Sigmoid colon (tissue), 7 donors: ENCODE measurements around the gene RUNX1. TPM values are rescaled to one million over a fixed set of nuclear protein-coding genes. Genes with fewer than 3 reads are reported as not detected.

Experiments used
- DNase-seq: peaks from one replicate; pipeline ENCODE4 v3.0.0-alpha.2; 2019
- H3K27ac ChIP-seq, 4 donors: fragments of 200-600 bp; sonication (generic); one replicate each; pipeline ENCODE4 v1.5.1; 2016 to 2019; ENCODE audit warnings: mild to moderate bottlenecking in 1 of 4
- H3K27me3 ChIP-seq, 3 donors: fragments of 200-600 bp; sonication (generic); one replicate each; pipeline ENCODE4 v1.5.1; 2019; ENCODE audit warnings: mild to moderate bottlenecking in 1 of 3
- H3K36me3 ChIP-seq, 4 donors: fragments of 200-600 bp; sonication (generic); one replicate each; pipeline ENCODE4 v1.5.1; 2016 to 2019
- H3K4me1 ChIP-seq, 4 donors: fragments of 200-600 bp; sonication (generic); one replicate each; pipeline ENCODE4 v1.5.1; 2017 to 2019
- H3K4me3 ChIP-seq, 4 donors: fragments of 200-600 bp; sonication (generic); one replicate each; pipeline ENCODE4 v1.5.1; 2017 to 2019; ENCODE audit warnings: mild to moderate bottlenecking in 2 of 4, moderate library complexity in 1 of 4
- H3K9me3 ChIP-seq, 4 donors: fragments of 200-600 bp in 3 of 4; sonication (generic) in 3 of 4; one replicate each; pipeline versions ENCODE4 v1.5.1 to v1.6.1; 2013 to 2019
- EP300 ChIP-seq, 4 donors: sonication (generic); formaldehyde crosslinking; IDR thresholded peaks; one replicate each; pipeline ENCODE4 v1.6.1; 2017; ENCODE audit warnings: antibody characterized with exemption in 4 of 4
- POLR2A ChIP-seq, 2 donors: fragments of 450-650 bp; IDR thresholded peaks; one replicate each; pipeline ENCODE4 v1.6.1; 2016; ENCODE audit warnings: antibody characterized with exemption in 2 of 2, mild to moderate bottlenecking in 2 of 2, moderate library complexity in 2 of 2
- POLR2AphosphoS5 ChIP-seq, 4 donors: sonication (generic); formaldehyde crosslinking; IDR thresholded peaks; one replicate each; pipeline ENCODE4 v1.6.1; 2017; ENCODE audit warnings: antibody characterized with exemption in 4 of 4
- WGBS, 2 donors: extraction: QIAGEN DNeasy Blood & Tissue Kit; methylation state at CpG; one replicate each; pipeline ENCODE4 v1.1.7; 2013; 5-methylcytosine and 5-hydroxymethylcytosine counted together
- intact Hi-C: fragments of 100-400 bp; cut with DNase I; formaldehyde crosslinking; loops from one replicate; pipeline ENCODE4 v1.15.1; 2023
- polyA plus RNA-seq, 3 donors: library from polyadenylated mRNA; stranded (reverse); fragments of 200-250 nt; gene quantifications; one replicate each; pipeline ENCODE4 v1.2.3, GENCODE V29; 2013
- total RNA-seq, 4 donors: library from RNA; depleted of rRNA; stranded (reverse); fragments of >200 nt; gene quantifications; one replicate each; pipeline ENCODE4 v1.1.0, GENCODE V29; 2016
- TF ChIP-seq, protein P1 (sequence below), 4 experiments: fragments of 450-650 bp in 3 of 4; fragments of 200-600 bp in 1 of 4; IDR thresholded peaks; one replicate each; pipeline ENCODE4 v1.5.1; 2016 to 2019; ENCODE audit warnings: antibody characterized with exemption in 4 of 4, mild to moderate bottlenecking in 3 of 4, moderate library complexity in 2 of 4
- donor health status: healthy with polysubstance abuse.
- donor health status: Bipolar disorder and iron deficiency.
- donor health status: healthy.

The RUNX1 gene
- total and polyA plus RNA-seq, 7 donors: 2.8 to 23.3 (median 7.5) TPM

DNA sequence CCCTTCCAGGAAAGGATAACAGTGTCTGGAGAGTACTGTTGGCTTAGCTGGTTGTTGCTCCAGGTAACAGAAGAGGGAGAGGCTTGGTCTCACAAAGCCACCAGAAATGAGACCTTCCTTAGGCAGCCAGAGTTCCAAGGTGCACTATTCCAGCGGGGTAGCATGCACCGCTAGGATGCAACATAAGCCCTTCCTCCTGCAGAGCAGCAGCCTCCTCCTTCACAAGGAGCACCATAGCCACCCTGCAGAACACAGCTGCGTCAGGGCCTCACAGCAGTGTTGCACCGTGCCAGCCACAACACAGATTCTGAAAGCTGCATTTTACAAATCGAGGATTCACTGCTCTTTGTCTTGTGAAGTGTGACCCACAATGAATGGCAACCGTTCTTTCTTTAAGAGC lies 238.3 kb downstream of the RUNX1 start:
- intact Hi-C loops: no loop called here
- no peak overlapping the region for H3K4me3 ChIP-seq
- no peaks in the 10 kb centered on the region for H3K27me3 ChIP-seq
- H3K27ac ChIP-seq: no peak overlapping the region
- H3K36me3 ChIP-seq: no peaks in the 10 kb centered on the region
- 81 to 83% methylated on average over 6 of the region's 6 CpGs for WGBS, 2 donors
- TF ChIP-seq POLR2AphosphoS5 (IDR thresholded peaks at IDR 0.05): no peak
- TF ChIP-seq, protein P1, sequence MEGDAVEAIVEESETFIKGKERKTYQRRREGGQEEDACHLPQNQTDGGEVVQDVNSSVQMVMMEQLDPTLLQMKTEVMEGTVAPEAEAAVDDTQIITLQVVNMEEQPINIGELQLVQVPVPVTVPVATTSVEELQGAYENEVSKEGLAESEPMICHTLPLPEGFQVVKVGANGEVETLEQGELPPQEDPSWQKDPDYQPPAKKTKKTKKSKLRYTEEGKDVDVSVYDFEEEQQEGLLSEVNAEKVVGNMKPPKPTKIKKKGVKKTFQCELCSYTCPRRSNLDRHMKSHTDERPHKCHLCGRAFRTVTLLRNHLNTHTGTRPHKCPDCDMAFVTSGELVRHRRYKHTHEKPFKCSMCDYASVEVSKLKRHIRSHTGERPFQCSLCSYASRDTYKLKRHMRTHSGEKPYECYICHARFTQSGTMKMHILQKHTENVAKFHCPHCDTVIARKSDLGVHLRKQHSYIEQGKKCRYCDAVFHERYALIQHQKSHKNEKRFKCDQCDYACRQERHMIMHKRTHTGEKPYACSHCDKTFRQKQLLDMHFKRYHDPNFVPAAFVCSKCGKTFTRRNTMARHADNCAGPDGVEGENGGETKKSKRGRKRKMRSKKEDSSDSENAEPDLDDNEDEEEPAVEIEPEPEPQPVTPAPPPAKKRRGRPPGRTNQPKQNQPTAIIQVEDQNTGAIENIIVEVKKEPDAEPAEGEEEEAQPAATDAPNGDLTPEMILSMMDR (IDR thresholded peaks at IDR 0.05): no peak
- TF ChIP-seq EP300 (IDR thresholded peaks at IDR 0.05): no peak
- TF ChIP-seq POLR2A (IDR thresholded peaks at IDR 0.05): no peak
- DNase-seq: no peak
- H3K9me3 ChIP-seq: no peaks in the 10 kb centered on the region
- H3K4me1 ChIP-seq: peaks cover 0 to 48% (median 24%) of the 10 kb centered on the region in 4 donors

DNA sequence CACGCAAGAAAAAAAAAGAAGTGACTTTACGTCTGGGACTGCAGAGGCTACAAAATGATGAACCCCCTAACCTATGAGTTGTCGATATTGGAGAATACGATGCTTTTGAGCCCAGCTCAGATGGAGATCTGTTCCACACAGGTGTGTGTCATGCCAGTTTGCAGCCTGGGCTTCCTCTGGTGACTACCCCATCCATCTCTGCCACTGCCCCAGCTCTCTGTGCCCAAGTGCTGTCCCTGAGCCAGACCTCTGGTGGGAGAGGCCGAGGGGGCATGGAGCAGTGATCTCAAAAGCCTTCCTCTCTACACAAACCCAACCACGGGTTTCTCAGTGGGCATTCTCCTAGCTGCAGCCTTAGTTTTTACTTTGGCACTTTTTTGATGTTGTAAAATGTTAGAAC lies 239.3 kb downstream of the RUNX1 start:
- Histone ChIP-seq H3K27ac (peak overlapping the region in 2 of 4 donors; percentile 70 to 77), H3K27me3 (no peaks in the 10 kb centered on the region), H3K4me3 (no peak overlapping the region), H3K36me3 (no peaks in the 10 kb centered on the region), H3K4me1 (peaks cover 0 to 48% (median 24%) of the 10 kb centered on the region in 4 donors), H3K9me3 (no peaks in the 10 kb centered on the region)
- no peak for DNase-seq
- no peak for TF ChIP-seq POLR2AphosphoS5 (IDR thresholded peaks at IDR 0.05)
- TF ChIP-seq, protein P1 (IDR thresholded peaks at IDR 0.05): no peak
- TF ChIP-seq EP300 (IDR thresholded peaks at IDR 0.05): no peak
- no peak for TF ChIP-seq POLR2A (IDR thresholded peaks at IDR 0.05)
- intact Hi-C loops: no loop called here
- WGBS, 2 donors: 95% methylated on average over 6 of the region's 6 CpGs

DNA sequence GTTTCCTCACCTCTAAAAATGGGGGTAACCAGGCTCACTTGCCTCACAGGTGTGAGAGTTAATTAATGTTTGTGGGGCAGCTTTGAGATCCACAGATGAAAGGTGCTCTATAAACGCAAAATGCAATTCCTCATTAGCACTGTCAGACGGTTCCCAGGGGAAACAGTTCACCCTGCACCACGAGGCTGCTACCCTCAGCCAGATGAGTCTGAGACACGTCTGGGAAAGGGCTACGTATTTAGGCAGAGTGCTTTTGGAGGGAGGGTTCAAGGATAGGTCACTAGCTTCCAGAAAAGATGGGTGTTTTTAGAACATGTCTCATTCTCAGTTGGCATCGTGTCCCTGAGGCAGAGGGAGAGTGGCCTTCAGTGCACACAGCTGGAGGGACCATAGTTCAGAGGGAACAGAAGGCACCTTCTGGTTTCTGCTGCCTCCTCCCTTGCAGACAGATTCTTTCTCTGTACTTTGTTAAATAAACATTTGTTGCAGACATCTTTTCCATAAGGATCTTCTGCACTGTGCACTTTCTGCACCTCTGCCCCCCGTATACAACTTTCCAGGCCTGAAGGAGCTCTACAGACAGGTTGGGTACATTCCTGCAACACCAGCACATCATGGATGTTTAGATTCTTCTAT lies 240.4 kb downstream of the RUNX1 start:
- no peaks in the 10 kb centered on the region for H3K9me3 ChIP-seq
- peak overlapping the region in 3 of 4 donors; percentile 46 to 77 (median 70) for H3K27ac ChIP-seq
- DNase-seq: no peak
- H3K4me1 ChIP-seq: peaks cover 0 to 48% (median 24%) of the 10 kb centered on the region in 4 donors
- H3K4me3 ChIP-seq: no peak overlapping the region
- TF ChIP-seq POLR2A (IDR thresholded peaks at IDR 0.05): no peak
- TF ChIP-seq POLR2AphosphoS5 (IDR thresholded peaks at IDR 0.05): no peak
- TF ChIP-seq, protein P1 (IDR thresholded peaks at IDR 0.05): no peak
- no peak for TF ChIP-seq EP300 (IDR thresholded peaks at IDR 0.05)
- WGBS, 2 donors: 60 to 73% methylated on average over 7 of the region's 7 CpGs
- intact Hi-C loops: no loop called here
- no peaks in the 10 kb centered on the region for H3K36me3 ChIP-seq
- no peaks in the 10 kb centered on the region for H3K27me3 ChIP-seq

DNA sequence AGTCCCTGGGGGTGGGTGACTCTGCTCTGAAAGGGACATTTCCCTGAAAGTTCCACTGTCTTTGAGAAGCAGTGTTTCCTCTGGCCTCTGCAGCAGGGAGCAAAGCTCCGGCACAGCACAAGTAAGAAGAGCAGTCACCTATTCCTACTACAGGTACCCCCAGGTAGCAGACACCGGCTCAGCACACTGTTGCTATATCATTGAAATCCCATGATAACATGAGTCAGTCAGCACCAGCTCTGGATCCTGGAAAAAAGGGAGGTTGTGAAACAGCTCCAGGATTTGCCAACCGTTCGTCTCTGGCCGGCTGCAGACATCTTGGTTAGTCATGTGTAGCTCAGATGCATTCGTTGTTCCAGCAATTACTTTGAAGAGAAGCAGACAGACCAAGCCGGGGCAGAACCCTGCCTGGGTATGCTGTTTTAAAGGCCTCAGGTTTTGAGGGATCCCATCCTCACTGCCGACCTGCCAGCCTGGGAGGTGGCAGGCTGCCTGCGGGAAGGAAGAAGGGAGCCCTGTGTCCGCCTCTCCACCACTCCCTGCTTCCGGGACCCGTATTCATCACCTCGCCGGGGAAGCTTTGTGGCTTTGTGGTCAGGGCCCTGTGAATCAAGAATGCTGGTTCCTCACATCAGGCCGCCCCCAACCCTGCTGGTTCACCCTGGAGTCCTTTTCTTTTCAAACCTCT lies 241.1 kb downstream of the RUNX1 start:
- Histone ChIP-seq H3K36me3 (no peaks in the 10 kb centered on the region), H3K9me3 (no peaks in the 10 kb centered on the region), H3K4me3 (no peak overlapping the region), H3K27me3 (no peaks in the 10 kb centered on the region), H3K27ac (peak overlapping the region in 3 of 4 donors; percentile 46 to 77 (median 70)), H3K4me1 (peaks cover 0 to 47% (median 20%) of the 10 kb centered on the region in 4 donors)
- 73 to 87% methylated on average over 15 of the region's 15 CpGs for WGBS, 2 donors
- DNase-seq: peak; percentile 85
- TF ChIP-seq POLR2A (IDR thresholded peaks at IDR 0.05) (no peak), EP300 (IDR thresholded peaks at IDR 0.05) (peak in 1 of 4 donors; percentile 44), POLR2AphosphoS5 (IDR thresholded peaks at IDR 0.05) (peak in 3 of 4 donors; percentile 31 to 77 (median 39))
- TF ChIP-seq, protein P1 (IDR thresholded peaks at IDR 0.05): no peak
- intact Hi-C loops: no loop called here
